Measurements from ENCODE around the gene ZNRF1. TPM values are rescaled to one million over a fixed set of nuclear protein-coding genes. Genes with fewer than 3 reads are reported as not detected.

Gene ZNRF1
- polyA plus RNA-seq, 2 of the 4 experiments (the other 2 are of a cell fraction) = 18.6 to 22.6 TPM

- ChIA-PET POLR2A (interaction anchor here (0.7 to 2.5 kb wide), 10 partner anchors 14 to 525 kb away, joined by 3 to 14 read pairs (median 4); partner anchors contain the start of genes RFWD3 and ZNRF1), CTCF (interaction anchor here (0.8 to 4.6 kb wide), 7 partner anchors 8 to 532 kb away, joined by 3 to 50 read pairs (median 5); partner anchors contain the start of gene ZNRF1)
- peak within 1 kb of the TSS; percentile 92 to 94 for H3K27ac ChIP-seq
- H3K4me1 ChIP-seq = 0 out of 3 replicates have a peak, but pooled peaks cover 2% of the 10 kb centered on the region
- no peaks in the 10 kb centered on the region for H3K9me3 ChIP-seq
- no peak for FAIRE-seq
- TF ChIP-seq CHD4 (IDR thresholded peaks at IDR 0.05; ENCODE audit: borderline replicate concordance) (no peak), PBX3 (IDR thresholded peaks at IDR 0.05) (no peak), BHLHE40 (IDR thresholded peaks at IDR 0.05; ENCODE audit: low read depth, low read length) (no peak), JUN (IDR thresholded peaks at IDR 0.05) (peak in 1 of 2 experiments; percentile 62; a peak in 1 of 5 replicates), HEYL (CRISPR knock-in tag; IDR thresholded peaks at IDR 0.05) (no peak), ZC3H11A (IDR thresholded peaks at IDR 0.05) (no peak), MAX (IDR thresholded peaks at IDR 0.05) (peak; percentile 70; the same call in 1 of the 2 replicates), BCL3 (IDR thresholded peaks at IDR 0.05) (0 out of 3 replicates have a peak, but pooled peaks have one; percentile 50), HMGXB4 (CRISPR knock-in tag; IDR thresholded peaks at IDR 0.05; ENCODE audit: borderline replicate concordance) (peak; percentile 73; the same call in 1 of the 2 replicates), EP300 (IDR thresholded peaks at IDR 0.05) (no peak), FOSB (CRISPR knock-in tag; IDR thresholded peaks at IDR 0.05) (no peak), POLR2A (IDR thresholded peaks at IDR 0.05; ENCODE audit: low read length) (peak; percentile 72), CHD2 (IDR thresholded peaks at IDR 0.05; ENCODE audit: low read length, partially characterized antibody) (peak; percentile 81), PHF8 (IDR thresholded peaks at IDR 0.05; ENCODE audit: borderline replicate concordance, low read depth) (peak; percentile 69; the same call in 1 of the 2 replicates), GATA3 (IDR thresholded peaks at IDR 0.05; ENCODE audit: borderline replicate concordance) (0 out of 2 replicates have a peak, but pooled peaks have one; percentile 30), RFX5 (IDR thresholded peaks at IDR 0.05) (no peak), TFCP2L1 (CRISPR knock-in tag; IDR thresholded peaks at IDR 0.05) (peak; percentile 63; the same call in 1 of the 2 replicates)
- 1% methylated on average over 16 of the region's 68 CpGs for WGBS (ENCODE audit: missing lambda C conversion rate)
- peak; percentile 99 for ATAC-seq
- H3K4me3 ChIP-seq = peak within 1 kb of the TSS; percentile 100
- peak; percentile 54 to 94 for DNase-seq (ENCODE audit: low read depth in 1 of 2, low spot score in 1 of 2)
- H3K4me2 ChIP-seq = peak within 1 kb of the TSS; percentile 99
Measured at GRCh38 chr16:74984529-74985296, 14.1 kb upstream of the ZNRF1 start, which contains the start of gene WDR59. Gene WDR59 (minus strand): TSS chr16:74985123. CDS start chr16:74985017, 106 bp downstream.

GRCh38 chr16:74987027-74987681 lies 11.7 kb upstream of the ZNRF1 start:
- POLR2A ChIA-PET = no interaction called here
- ATAC-seq = no peak
- FAIRE-seq = no peak
- WGBS (ENCODE audit: missing lambda C conversion rate) = 75% methylated on average over 8 of the region's 8 CpGs
- H3K27ac ChIP-seq = no peak overlapping the region
- no peaks in the 10 kb centered on the region for H3K9me3 ChIP-seq
- no peak for DNase-seq (ENCODE audit: low read depth in 1 of 2, low spot score in 1 of 2)
- no peak overlapping the region for H3K4me2 ChIP-seq
- no peak overlapping the region for H3K4me3 ChIP-seq
- CTCF ChIA-PET = interaction anchor here (0.7 to 4.6 kb wide), 7 partner anchors 10 to 212 kb away, joined by 3 to 50 read pairs (median 4); partner anchors contain the start of gene ZNRF1
- H3K4me1 ChIP-seq = 0 out of 3 replicates have a peak, but pooled peaks cover 2% of the 10 kb centered on the region
- TF ChIP-seq ZFP36 (IDR thresholded peaks at IDR 0.05; ENCODE audit: borderline replicate concordance, partially characterized antibody) = no peak
- TF ChIP-seq PHF8 (IDR thresholded peaks at IDR 0.05; ENCODE audit: borderline replicate concordance, low read depth) = no peak
- no peak for TF ChIP-seq CBX8 (IDR thresholded peaks at IDR 0.05)
- no peak for TF ChIP-seq USF2 (IDR thresholded peaks at IDR 0.05)
- TF ChIP-seq RAD21 (conservative IDR thresholded peaks at IDR 0.05 in 1 of 2, IDR thresholded peaks at IDR 0.05 in 1 of 2) = no peak
- TF ChIP-seq RNF2 (IDR thresholded peaks at IDR 0.05; ENCODE audit: borderline replicate concordance, low read depth) = no peak
- TF ChIP-seq HOXB13 (CRISPR knock-in tag; IDR thresholded peaks at IDR 0.05; ENCODE audit: low read depth) = no peak
- no peak for TF ChIP-seq ZSCAN20 (CRISPR knock-in tag; IDR thresholded peaks at IDR 0.05)
- no peak for TF ChIP-seq RARB (CRISPR knock-in tag; IDR thresholded peaks at IDR 0.05)
- no peak for TF ChIP-seq TFCP2L1 (CRISPR knock-in tag; IDR thresholded peaks at IDR 0.05)
- no peak for TF ChIP-seq CHD4 (IDR thresholded peaks at IDR 0.05; ENCODE audit: borderline replicate concordance)
- TF ChIP-seq HES2 (IDR thresholded peaks at IDR 0.05) = no peak
- TF ChIP-seq MYC (IDR thresholded peaks at IDR 0.05; ENCODE audit: borderline replicate concordance, low read length) = no peak
- TF ChIP-seq CBX2 (IDR thresholded peaks at IDR 0.05; ENCODE audit: borderline replicate concordance, low read depth) = no peak

Data from A549 (cell line).